NT2/D1 (cell line): Measurements from ENCODE around the gene C11orf98.

Source experiments
- DNase-seq: peaks from one replicate; pipeline ENCODE4 v3.0.0-alpha.2; 2011; ENCODE audit warnings: low read depth, low spot score
- H3K27me3 ChIP-seq: 2 replicates; pipeline ENCODE4 v1.6.0; 2011; ENCODE audit warnings: mild to moderate bottlenecking; ENCODE audit not compliant: insufficient read length, insufficient read depth
- H3K36me3 ChIP-seq: 2 replicates; pipeline ENCODE4 v1.6.1; 2011; ENCODE audit warnings: mild to moderate bottlenecking, low read length, mixed read lengths; ENCODE audit not compliant: insufficient read depth, insufficient read length
- H3K4me1 ChIP-seq: 2 replicates; pipeline ENCODE4 v1.5.1; 2011; ENCODE audit not compliant: insufficient read depth, insufficient read length
- H3K4me3 ChIP-seq: 2 replicates; pipeline ENCODE4 v1.5.1; 2011; ENCODE audit warnings: low read depth; ENCODE audit not compliant: insufficient read length
- H3K9ac ChIP-seq: 2 replicates; pipeline ENCODE4 v1.6.0; 2011; ENCODE audit warnings: low read depth; ENCODE audit not compliant: insufficient read length
- H3K9me3 ChIP-seq: 2 replicates; pipeline ENCODE4 v1.5.1; 2011; ENCODE audit warnings: mild to moderate bottlenecking, low read length; ENCODE audit not compliant: insufficient read depth
- SUZ12 ChIP-seq: IDR thresholded peaks from 2 replicates; pipeline ENCODE4 v1.6.1; 2011; ENCODE audit not compliant: insufficient read length, insufficient read depth; ENCODE audit errors: extremely low read depth
- YY1 ChIP-seq: IDR thresholded peaks from 2 replicates; pipeline ENCODE4 v1.6.1; 2011; ENCODE audit not compliant: insufficient read length, insufficient read depth
- ZNF274 ChIP-seq: IDR thresholded peaks from 2 replicates; pipeline ENCODE4 v1.6.1; 2011; ENCODE audit warnings: mild to moderate bottlenecking, low read depth, low read length

Gene C11orf98

DNA sequence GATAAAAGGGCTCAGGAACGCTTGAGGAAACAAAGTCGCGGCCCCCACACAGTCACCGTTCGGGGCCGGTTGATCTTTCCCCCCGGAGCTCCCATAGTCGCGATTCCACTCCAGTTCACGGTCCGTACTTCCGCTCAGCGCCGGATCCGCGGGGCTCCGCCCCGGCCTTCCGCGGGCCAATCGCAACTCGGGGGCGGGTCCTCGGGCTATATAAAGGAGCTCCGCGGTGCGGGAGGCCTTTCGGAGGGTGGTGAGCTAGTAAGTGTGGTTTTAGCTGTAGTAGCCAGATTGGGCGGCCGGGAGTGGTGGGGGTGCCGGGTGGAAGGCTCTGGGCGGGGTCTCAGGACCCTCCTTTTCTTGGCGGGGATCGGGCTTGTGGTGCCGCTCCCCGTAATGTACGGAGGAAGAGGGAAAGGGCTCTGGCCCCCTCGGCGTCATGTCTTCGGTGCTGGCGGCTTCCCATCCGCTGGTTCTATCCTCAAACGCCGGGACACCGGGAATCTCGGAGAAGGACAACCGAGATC, at the start of gene C11orf98, which contains the start of gene CSKMT:
Gene C11orf98, minus strand, starts transcription at position 136 of the 524 bp plus-strand sequence. Its CDS starts 41 bp downstream, at position 95.
Gene CSKMT, plus strand, starts transcription at position 238 of the 524 bp plus-strand sequence. CDS start 568 bp downstream, outside the sequence.
- H3K4me1 ChIP-seq, result no peaks in the 10 kb centered on the region
- peaks cover 67% of the 10 kb centered on the region for H3K36me3 ChIP-seq
- peak within 1 kb of the TSS; percentile 99 for H3K4me3 ChIP-seq
- no peaks in the 10 kb centered on the region for H3K9me3 ChIP-seq
- no peaks in the 10 kb centered on the region for H3K27me3 ChIP-seq
- H3K9ac ChIP-seq, result peak within 1 kb of the TSS; percentile 100
- no peak for TF ChIP-seq ZNF274
- no peak for TF ChIP-seq SUZ12
- TF ChIP-seq YY1, result no peak
- peak; percentile 93 for DNase-seq

DNA sequence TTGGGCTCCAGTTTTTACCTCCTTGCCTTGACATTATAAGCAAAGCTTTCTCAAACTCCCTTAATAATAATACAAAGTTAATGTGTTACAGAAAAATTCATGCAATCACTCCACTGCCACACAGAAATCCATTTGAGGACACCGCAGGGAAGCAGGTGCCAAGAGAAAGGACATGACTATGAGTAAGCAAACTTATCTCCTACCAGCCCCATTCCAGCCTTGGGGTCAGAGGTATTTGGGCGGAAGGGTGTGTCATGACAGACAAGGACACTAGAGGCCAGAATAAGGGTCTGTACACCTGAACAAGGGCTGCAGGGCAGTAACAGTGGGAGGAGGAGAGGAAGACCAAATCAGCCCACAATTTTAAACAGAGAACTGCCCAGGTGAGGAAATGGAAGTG, 48.3 kb upstream of the C11orf98 start:
- Histone ChIP-seq H3K4me3 (no peak overlapping the region), H3K9me3 (no peaks in the 10 kb centered on the region), H3K36me3 (peaks cover 78% of the 10 kb centered on the region), H3K4me1 (peaks cover 20% of the 10 kb centered on the region), H3K9ac (no peak overlapping the region), H3K27me3 (no peaks in the 10 kb centered on the region)
- no peak for DNase-seq
- TF ChIP-seq SUZ12 (no peak), YY1 (no peak), ZNF274 (no peak)

DNA sequence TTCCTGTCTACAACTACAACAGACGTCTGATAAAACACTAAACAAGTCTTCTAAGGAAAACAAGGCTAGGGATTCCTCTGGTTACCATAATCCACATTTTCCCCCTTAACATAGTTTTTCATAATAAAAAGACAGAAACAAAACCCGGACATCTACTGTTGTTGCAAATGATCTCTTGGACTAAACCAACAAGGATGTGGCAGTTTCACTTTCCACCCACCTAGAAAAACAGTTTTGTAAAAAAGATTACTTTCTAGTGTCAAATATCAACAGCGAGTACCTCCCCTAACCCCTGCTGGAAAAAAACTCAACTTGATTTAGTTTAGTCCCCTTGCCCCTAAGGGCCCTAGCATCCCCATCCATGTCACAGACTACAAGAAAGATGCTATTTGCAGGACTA, 47.9 kb upstream of the C11orf98 start:
- H3K9ac ChIP-seq, result no peak overlapping the region
- no peak overlapping the region for H3K4me3 ChIP-seq
- peaks cover 24% of the 10 kb centered on the region for H3K4me1 ChIP-seq
- no peaks in the 10 kb centered on the region for H3K27me3 ChIP-seq
- DNase-seq, result no peak
- peaks cover 76% of the 10 kb centered on the region for H3K36me3 ChIP-seq
- no peak for TF ChIP-seq SUZ12
- TF ChIP-seq ZNF274, result no peak
- no peak for TF ChIP-seq YY1
- H3K9me3 ChIP-seq, result no peaks in the 10 kb centered on the region

DNA sequence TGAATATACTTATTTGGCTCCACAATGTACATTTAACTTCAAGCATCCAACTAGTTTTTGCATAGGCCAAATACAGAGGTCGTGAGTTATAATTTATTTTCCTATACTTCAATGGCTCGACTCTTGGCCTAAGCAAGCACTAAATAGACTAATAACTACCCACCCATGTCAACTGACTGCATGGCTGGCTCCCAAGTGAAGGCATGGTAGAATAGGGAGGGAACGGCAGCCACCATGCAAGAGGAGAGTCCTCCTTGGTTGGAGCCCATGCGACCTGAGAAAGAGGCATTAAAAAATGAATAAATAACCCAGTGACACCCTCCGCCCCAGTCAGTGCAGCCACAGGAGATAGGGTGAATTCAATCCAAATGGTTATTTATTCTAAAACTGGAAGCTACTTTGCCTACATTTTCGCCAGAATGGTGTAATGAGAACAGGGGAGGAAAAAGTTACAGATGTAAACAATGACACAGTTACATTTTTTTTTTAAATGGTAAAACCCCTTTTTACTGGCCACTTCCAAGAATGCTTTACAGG, 47.3 kb upstream of the C11orf98 start:
- H3K36me3 ChIP-seq, result peaks cover 71% of the 10 kb centered on the region
- peaks cover 27% of the 10 kb centered on the region for H3K4me1 ChIP-seq
- no peak for DNase-seq
- H3K9ac ChIP-seq, result no peak overlapping the region
- TF ChIP-seq ZNF274, result no peak
- no peaks in the 10 kb centered on the region for H3K27me3 ChIP-seq
- no peaks in the 10 kb centered on the region for H3K9me3 ChIP-seq
- no peak overlapping the region for H3K4me3 ChIP-seq

DNA sequence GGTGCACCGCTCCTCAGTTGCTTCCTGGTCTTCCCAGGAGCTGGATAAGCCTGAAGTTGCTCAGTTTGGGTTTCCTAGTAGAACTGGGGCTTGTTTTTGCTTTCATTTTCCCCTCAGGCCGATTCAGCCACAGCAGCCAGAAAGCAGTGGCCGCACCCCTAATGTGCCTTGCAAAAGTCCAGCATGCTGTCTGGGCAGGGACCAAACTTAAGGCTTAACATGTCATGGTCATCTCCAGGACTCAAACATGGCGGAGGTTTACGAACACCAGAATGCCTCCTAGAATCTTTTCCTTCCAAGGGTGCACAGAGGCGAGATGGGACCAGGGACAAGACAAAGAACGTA, 45.0 kb upstream of the C11orf98 start:
- peaks cover 54% of the 10 kb centered on the region for H3K36me3 ChIP-seq
- H3K4me1 ChIP-seq, result peaks cover 27% of the 10 kb centered on the region
- TF ChIP-seq SUZ12 (no peak), YY1 (no peak), ZNF274 (no peak)
- peak overlapping the region; percentile 60 for H3K4me3 ChIP-seq
- no peaks in the 10 kb centered on the region for H3K27me3 ChIP-seq
- H3K9me3 ChIP-seq, result no peaks in the 10 kb centered on the region
- peak overlapping the region; percentile 81 for H3K9ac ChIP-seq
- DNase-seq, result no peak

DNA sequence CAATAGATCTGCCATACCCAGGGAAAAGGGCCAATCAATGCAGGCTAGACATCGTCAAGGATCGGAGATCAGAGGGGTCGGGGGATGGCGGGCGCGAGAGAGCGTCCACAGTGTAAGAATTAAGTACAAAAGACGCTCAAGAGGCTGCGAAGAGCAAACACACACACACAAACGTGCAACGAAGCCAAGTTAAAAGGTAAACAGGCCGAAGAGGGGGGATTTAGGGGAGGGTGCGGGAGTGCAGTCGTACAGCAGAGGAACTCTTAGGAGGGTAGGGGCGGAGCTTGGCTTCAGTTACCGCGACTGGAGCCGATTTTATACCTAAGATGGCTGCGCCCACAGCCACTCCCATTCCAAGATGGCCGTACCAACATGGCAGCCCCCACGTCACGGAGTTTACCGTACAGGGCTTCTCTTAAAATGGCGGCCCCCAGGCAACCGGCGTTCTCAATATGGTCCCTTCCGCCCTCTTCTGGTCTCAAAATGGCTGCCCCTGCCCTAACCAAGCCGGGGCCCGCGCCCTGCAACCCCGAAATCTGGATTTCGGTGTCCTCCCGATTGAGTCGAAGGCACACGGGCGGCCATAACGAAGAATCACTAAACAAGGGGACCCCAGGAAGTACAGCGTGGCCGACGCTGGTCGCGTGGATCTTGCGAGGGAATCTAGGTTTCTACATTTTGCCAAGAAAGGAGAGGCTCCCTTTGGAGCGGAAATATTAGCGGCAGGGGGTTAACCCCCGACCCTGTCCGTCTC, 44.4 kb upstream of the C11orf98 start:
- Histone ChIP-seq H3K4me3 (peak overlapping the region; percentile 60), H3K9ac (peak overlapping the region; percentile 81), H3K4me1 (peaks cover 23% of the 10 kb centered on the region), H3K9me3 (no peaks in the 10 kb centered on the region), H3K27me3 (no peaks in the 10 kb centered on the region), H3K36me3 (peaks cover 55% of the 10 kb centered on the region)
- peak; percentile 98 for DNase-seq
- TF ChIP-seq YY1 (peak; percentile 100), SUZ12 (no peak)

DNA sequence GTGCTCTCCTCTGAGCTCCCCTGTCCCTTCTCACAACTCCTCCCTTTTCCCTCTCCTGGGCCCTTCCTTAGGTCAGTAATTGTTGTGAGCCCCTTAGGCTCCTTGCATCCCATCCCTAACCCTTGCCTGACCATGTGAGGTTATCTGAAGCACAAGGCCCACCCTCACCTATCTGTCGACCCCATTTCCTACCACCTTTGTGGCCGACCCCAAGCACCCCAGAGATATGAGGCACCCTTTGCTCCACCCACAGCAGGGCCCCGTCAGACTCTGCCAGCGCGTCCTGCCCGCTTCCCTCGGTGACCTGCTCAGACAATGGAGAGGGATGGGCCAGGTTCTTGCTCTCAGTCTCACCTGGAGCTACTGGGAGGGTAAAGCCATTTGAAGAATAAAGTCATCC, 43.8 kb upstream of the C11orf98 start:
- peak overlapping the region; percentile 76 for H3K9ac ChIP-seq
- H3K27me3 ChIP-seq, result no peaks in the 10 kb centered on the region
- peaks cover 49% of the 10 kb centered on the region for H3K36me3 ChIP-seq
- no peaks in the 10 kb centered on the region for H3K9me3 ChIP-seq
- TF ChIP-seq YY1, result no peak
- TF ChIP-seq ZNF274, result no peak
- no peak for TF ChIP-seq SUZ12
- H3K4me1 ChIP-seq, result peaks cover 21% of the 10 kb centered on the region
- DNase-seq, result no peak
- H3K4me3 ChIP-seq, result peak overlapping the region; percentile 60
